Measurements from ENCODE around the gene NRG3.

Gene NRG3

GRCh38 chr10:81885491-81885890 lies 10.5 kb downstream of the NRG3 start:
- no peak for DNase-seq

GRCh38 chr10:81886939-81887338 lies 11.9 kb downstream of the NRG3 start:
- no peak for DNase-seq

- no peak for DNase-seq
These were observed 14.3 kb downstream of the NRG3 start for GRCh38 chr10:81889181-81889769.

GRCh38 chr10:81894616-81895015 lies 19.6 kb downstream of the NRG3 start:
- DNase-seq: no peak

GRCh38 chr10:81898518-81898917 lies 23.5 kb downstream of the NRG3 start:
- DNase-seq: no peak

GRCh38 chr10:81900989-81901388 lies 26.0 kb downstream of the NRG3 start:
- DNase-seq: no peak

- DNase-seq: no peak
These were observed 28.5 kb downstream of the NRG3 start for GRCh38 chr10:81903472-81903871.

GRCh38 chr10:81905161-81905560 lies 30.2 kb downstream of the NRG3 start:
- DNase-seq: no peak

- DNase-seq: no peak
These were observed 34.5 kb downstream of the NRG3 start for GRCh38 chr10:81909453-81909852.

GRCh38 chr10:81911328-81911727 lies 36.3 kb downstream of the NRG3 start:
- no peak for DNase-seq

GRCh38 chr10:81914736-81915503 lies 39.9 kb downstream of the NRG3 start:
- no peak for DNase-seq

- DNase-seq: no peak
These were observed 40.5 kb downstream of the NRG3 start for GRCh38 chr10:81915504-81915897.

- no peak for DNase-seq
These were observed 42.7 kb downstream of the NRG3 start for GRCh38 chr10:81917666-81918065.

GRCh38 chr10:81918766-81919165 lies 43.8 kb downstream of the NRG3 start:
- no peak for DNase-seq

GRCh38 chr10:81920213-81920829 lies 45.3 kb downstream of the NRG3 start:
- DNase-seq: no peak

- DNase-seq: no peak
These were observed 53.1 kb downstream of the NRG3 start for GRCh38 chr10:81928119-81928518.

- DNase-seq: no peak
These were observed 68.6 kb downstream of the NRG3 start for GRCh38 chr10:81943583-81943982.

GRCh38 chr10:81944609-81945008 lies 69.6 kb downstream of the NRG3 start:
- no peak for DNase-seq

- DNase-seq: no peak
These were observed 74.3 kb downstream of the NRG3 start for GRCh38 chr10:81949283-81949682.

GRCh38 chr10:81950358-81950757 lies 75.4 kb downstream of the NRG3 start:
- DNase-seq: no peak

GRCh38 chr10:81953420-81953819 lies 78.4 kb downstream of the NRG3 start:
- DNase-seq: no peak

GRCh38 chr10:81957976-81958375 lies 83.0 kb downstream of the NRG3 start:
- no peak for DNase-seq

GRCh38 chr10:81959016-81959415 lies 84.0 kb downstream of the NRG3 start:
- no peak for DNase-seq

- DNase-seq: no peak
These were observed 86.6 kb downstream of the NRG3 start for GRCh38 chr10:81961451-81962184.
